NCI-H345 treated with DMSO at 0.1 percent for 48 hours (cell line): Measurements from ENCODE around the gene CYP26B1.

Experiments
- DNase-seq: peaks from one replicate; lab custom pipeline; 2025; ENCODE audit not compliant: unreplicated experiment; lab: John Stamatoyannopoulos, UW

The CYP26B1 gene, protein sequence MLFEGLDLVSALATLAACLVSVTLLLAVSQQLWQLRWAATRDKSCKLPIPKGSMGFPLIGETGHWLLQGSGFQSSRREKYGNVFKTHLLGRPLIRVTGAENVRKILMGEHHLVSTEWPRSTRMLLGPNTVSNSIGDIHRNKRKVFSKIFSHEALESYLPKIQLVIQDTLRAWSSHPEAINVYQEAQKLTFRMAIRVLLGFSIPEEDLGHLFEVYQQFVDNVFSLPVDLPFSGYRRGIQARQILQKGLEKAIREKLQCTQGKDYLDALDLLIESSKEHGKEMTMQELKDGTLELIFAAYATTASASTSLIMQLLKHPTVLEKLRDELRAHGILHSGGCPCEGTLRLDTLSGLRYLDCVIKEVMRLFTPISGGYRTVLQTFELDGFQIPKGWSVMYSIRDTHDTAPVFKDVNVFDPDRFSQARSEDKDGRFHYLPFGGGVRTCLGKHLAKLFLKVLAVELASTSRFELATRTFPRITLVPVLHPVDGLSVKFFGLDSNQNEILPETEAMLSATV

DNA sequence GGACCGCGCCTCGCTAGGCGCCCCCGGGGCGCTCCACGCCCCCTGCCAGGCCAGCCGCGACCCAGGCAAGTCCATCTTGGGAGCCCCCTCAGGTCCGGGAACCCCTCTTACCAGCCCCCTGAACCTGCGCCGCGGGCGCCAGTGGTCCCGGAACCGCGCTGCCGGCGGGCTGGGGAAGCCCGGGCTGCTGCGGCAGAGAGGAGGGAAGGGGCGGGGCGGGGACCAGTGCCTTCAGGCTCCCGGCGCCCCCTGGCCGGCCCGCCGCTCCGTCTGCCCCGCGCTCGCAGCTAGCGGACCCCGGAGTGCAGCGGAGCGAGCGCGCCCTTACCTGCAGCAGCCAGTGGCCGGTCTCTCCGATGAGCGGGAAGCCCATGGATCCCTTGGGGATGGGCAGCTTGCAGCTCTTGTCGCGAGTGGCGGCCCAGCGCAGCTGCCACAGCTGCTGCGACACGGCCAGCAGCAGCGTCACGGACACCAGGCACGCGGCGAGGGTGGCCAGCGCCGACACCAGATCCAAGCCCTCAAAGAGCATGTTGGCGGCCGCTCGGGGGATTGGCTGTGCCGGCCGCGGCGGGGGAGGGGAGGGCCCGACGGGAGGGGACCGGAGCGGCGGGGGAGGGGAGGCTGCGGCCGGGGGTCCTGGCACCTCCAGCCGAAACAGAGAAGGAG, at the start of gene CYP26B1:
TSS of gene CYP26B1 (minus strand) at position 560 of the 669 bp plus-strand sequence. CDS start at position 532, 28 bp downstream.
- DNase-seq, result no peak

DNA sequence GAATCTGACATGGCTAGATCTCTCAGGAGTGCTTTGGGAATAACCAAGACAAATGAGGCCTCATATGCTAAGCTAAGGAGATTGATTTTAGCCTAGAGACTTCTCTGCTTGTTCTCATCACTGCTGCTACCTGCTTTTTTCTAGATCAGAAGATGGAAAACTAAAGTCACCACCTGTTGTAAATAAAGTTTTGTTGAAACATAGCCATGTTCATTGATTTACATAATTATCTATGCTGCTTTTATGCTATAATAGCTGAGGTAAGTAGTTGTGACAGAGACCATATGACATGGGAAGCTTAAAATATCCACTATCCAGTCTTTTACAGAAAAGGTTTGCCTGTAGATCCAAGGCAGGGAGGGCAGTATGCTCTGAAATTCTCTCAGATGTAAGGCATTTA, 46.1 kb upstream of the CYP26B1 start:
- no peak for DNase-seq

DNA sequence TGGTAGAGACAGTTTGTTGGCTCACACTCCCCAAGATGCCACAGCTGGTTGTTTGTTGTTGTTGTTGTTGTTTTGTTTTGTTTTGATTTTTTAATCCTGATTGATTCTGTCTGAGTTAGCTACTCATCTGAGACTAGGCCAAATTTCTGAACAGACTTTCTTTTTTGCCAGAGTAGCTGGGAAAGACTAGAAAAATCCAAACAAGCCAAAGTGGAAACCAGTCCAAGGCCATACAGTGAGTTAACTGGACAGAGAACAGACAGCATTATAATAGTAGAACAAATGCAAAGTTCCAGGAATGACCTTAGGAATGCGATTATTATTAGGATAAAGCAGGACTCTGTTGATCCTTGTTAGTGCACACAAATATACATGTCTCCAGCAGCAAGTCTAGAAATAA, 43.8 kb upstream of the CYP26B1 start:
- DNase-seq, result no peak

DNA sequence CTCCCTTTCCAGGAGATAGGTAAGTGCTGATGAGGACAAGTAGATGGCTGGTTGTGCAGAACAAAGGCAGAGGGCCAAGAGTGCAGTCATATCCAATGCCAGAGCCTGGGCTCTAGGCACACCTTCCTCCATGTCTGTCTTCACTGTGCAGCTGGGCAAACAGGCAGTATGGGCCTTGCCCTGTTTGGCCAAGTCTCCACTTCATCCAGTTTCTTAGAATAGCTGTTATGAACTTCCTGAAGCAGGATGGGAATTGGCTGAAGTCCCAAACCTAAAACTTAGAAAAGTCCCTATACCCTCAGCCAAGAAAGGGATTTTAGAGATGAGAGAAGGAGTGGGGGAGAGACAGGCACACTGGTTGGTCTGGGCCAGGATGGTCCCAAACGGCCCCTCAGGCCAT, 37.5 kb upstream of the CYP26B1 start:
- no peak for DNase-seq

DNA sequence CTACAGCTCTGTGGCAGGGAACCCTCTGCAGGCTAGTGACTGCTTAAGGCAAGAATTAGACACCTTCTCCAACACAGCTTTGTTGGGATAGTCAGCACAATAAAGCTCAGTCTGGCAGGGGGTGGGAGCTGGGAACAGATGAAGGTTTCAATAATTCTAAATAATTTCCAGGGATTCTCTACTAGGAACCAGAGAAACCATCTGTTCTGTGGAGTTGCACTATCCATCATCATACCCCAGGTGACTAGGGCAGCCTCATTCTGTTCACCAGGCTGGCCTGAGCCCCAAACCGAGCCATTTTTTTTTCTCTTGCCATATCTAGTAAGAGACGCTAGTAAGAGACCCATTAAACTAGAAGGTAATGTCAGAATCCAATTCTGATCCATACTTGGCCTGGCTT, 35.8 kb upstream of the CYP26B1 start:
- no peak for DNase-seq

DNA sequence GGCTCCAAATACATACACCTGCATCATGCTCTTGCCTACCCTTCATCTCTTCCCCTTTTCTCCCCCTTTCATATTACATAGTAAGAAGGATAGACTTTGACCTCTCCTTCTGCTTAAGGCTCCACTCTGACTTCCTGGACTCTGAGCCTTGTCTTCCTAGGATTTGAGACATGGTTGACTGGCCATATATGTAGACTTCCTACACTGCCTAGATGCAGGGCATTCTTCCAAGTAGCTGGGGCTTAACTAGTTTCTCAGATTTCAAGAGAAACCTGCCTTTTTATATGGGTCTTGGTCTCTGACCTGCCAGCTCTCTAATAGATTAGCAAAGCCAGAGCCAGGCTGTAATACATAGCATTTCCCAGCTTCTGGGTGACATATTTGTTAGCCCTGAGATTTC, 35.4 kb upstream of the CYP26B1 start:
- DNase-seq, result no peak

DNA sequence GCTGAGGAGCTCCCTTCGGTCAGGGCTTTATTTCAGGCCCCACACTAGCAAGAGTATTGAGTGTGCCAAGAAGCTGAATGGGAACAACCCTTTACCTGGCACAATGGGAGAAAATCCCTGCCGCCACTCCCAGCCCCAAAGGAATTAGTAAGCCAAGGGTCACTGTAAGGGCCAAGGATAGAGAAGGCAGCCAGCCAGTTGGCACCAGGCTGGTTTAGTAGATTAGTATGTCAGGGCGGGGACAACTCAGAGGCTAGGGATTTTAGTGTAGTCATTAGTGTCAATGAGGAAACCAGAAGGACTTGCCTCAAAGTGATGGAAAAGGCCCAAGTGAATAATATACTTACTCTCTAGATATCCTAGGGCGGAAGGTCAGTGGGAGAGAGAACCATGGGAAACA, 34.9 kb upstream of the CYP26B1 start:
- no peak for DNase-seq

DNA sequence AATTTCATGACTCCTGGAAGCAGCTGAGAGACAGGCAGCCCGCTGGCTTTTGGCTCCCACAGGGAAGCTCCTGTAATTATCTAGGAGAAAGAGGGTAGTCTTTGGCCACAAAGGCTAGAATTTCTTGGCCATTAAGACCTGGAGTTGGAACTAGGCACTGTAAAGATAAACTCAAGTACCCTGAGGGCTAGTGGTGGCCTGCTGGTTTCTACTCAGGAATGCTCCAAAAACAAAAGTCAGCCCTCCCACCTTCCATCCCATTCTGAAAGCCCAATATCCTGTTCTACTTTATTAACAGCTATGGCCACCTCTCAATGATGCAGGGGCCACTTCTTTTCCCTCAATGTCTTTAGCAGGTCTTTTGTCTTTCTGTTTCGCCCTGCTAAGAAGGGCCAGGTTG, 34.0 kb upstream of the CYP26B1 start:
- no peak for DNase-seq

DNA sequence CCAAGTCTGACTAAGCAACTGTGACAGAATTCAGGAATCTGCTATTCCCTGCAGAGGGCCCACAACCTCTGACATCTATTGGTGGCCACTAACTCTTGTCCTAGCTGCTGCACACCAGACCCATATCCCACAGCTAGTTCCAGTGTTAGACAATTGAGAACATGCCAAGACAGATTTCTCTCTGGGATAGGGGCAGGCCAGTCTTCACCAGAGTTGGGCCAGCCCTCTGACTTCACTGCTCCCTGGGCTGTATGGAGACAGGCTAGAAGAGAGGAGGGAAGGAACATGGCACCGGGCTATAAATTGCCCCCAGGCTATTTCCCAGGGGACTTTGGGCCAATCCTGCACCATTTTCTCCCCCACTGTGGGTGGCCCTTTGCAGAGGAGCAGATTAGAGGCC, 32.7 kb upstream of the CYP26B1 start:
- DNase-seq, result no peak

DNA sequence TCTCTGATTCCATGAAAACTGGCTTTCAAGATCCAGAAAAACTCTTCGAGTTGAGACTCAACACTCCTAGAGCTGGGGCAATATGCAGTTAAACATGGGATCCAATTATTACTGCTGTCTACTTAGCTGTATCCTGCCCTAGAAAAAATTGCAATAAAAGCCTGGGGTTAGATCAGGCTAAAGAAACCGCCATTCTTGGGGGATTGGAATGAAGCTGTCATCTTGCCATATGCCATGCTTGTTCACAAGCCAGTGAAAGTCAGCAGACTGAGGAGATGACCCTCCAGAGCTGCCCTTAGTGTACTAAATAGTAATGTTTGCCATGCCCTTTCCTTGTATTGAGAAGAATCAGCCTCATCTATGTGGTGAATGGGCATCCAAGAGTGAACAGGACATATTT, 30.9 kb upstream of the CYP26B1 start:
- no peak for DNase-seq

DNA sequence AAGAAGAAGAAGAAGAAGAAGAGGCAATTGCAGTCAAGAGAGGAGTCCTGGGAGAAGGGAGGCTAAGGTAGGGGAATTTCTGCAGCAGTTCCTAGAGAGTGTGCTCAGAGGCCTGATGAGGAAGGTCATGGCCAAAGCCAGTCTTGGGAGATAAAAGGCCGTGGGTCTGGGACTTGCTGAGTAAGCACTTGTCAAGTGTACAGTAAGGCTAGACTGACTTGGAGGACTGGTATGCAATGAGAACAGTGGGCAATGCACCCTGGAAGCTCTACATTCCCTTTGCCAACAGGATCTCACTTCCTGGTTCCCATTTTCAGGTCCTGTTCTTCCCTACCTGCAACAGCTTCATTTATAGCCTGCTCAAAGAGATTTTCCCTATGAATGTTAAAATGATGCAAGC, 28.6 kb upstream of the CYP26B1 start:
- no peak for DNase-seq

DNA sequence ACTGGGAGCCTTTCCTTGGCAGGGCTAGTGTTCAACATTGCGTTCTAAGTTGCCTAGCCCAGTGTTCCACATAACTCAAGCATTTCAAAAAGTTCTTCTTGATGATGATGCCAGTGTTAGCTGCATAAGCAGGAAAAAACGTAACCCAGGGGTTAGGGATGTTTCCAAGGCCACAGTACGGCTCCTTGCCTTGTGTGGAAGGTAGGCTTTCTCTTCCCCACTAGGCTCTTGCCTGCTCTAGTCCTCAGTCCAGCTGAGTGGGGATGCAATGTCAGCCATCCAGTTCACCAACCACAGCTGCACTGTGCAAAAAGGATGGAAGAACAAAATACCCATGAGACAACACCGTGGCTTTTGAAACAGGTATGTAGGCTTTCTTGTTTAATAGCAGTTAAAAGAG, 28.0 kb upstream of the CYP26B1 start:
- DNase-seq, result no peak

DNA sequence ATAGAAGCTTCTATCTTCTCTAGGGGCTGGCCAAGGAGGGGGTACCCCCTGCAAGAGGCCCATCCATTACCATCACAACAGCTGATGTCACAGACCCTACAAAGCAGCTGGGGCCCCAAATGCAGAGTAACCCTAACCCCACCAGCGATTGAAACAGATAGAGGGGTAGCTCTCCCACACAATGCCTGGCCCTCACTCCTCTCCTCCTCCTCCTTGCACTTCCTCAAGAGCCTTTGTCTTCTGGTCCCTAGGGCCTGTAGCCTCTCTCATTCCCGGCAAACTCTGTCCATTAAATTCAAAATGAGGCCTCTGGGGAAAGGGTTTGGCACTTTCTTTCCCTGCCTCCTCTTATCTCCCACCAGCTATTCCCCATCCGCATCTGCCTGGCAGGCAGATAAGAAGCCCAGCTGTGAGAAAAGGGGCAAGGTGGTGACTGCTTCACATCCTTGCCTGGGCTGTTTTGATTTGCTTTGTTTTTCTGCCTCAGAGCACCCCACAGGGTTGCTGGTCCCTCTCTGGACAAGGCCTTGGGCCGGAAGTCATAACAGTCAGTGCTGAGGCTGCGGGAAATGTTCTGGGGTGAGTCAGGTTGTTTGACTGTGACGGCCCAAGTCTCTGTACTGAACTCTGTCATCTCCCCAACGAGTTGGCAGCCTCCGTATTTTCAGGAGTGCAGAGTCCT, 26.1 kb upstream of the CYP26B1 start:
- no peak for DNase-seq

DNA sequence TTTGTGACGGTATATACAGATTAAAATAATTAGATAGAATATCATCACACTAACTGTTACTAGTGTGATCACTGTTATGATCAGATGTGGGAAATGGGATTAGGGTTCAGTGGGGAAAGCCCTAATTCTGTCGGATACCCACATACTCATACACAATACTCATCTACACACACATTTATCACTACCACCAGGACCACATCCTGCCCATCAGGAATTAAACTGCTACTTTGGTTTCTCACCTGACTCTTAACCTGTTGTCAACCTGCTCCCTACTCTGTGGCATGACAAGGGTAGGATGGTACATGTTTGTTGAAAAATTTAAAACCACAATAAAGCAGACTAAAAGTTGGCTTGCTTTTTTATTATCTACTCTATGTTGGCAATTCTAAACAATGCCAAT, 24.8 kb upstream of the CYP26B1 start:
- DNase-seq, result no peak

DNA sequence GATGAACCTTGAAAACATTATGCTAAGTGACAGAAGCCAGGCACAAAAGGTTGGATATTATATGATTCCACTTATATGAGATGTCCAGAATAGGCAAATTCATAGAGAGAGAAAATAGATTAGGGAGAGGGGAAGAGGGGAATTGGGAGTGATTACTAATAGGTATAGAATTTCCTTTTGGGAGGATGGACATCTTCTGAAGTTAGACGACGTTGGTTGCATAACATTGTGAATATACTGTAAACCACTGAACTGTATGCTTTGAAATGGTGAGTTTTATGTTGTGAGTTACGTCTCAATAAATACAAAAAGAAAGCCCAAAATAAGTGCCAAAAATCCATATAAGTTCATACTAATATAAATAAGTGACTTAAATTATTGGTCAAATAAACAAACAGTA, 18.6 kb upstream of the CYP26B1 start:
- no peak for DNase-seq

DNA sequence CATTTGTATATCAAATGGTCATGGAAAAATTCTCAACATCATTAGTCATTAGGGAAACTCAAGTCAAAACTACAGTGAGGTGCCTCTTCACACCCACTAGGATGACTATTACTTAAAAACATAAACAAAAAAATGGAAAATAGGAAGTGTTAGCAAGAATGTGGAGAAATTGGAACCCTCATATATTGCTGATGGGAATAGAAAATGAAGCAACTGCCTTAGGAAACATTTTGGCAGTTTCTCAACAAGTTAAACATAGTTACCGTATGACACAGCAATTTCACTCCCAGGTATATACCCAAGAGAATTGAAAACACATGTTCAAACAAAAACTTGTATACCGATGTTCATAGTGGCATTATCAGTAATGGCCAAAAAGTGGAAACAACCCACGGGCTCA, 18.1 kb upstream of the CYP26B1 start:
- DNase-seq, result no peak

DNA sequence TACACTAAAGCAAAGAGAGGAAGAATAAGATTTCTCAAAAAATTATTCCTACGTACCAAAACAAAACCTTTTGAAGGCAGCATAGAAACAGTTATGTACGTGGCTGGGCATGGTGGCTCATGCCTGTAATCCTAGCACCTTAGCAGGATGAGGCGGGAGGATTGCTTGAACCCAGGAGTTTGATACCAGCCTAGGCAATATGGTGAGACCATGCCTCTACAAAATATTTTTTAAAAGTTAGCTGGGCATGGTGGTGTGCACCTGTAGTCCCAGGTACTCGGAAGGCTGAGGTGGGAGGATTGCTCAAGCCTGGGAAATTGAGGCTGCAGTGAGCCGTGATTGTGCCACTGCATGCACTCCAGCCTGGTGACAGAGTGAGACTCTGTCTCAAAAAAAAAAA, 14.9 kb upstream of the CYP26B1 start:
- DNase-seq, result no peak

DNA sequence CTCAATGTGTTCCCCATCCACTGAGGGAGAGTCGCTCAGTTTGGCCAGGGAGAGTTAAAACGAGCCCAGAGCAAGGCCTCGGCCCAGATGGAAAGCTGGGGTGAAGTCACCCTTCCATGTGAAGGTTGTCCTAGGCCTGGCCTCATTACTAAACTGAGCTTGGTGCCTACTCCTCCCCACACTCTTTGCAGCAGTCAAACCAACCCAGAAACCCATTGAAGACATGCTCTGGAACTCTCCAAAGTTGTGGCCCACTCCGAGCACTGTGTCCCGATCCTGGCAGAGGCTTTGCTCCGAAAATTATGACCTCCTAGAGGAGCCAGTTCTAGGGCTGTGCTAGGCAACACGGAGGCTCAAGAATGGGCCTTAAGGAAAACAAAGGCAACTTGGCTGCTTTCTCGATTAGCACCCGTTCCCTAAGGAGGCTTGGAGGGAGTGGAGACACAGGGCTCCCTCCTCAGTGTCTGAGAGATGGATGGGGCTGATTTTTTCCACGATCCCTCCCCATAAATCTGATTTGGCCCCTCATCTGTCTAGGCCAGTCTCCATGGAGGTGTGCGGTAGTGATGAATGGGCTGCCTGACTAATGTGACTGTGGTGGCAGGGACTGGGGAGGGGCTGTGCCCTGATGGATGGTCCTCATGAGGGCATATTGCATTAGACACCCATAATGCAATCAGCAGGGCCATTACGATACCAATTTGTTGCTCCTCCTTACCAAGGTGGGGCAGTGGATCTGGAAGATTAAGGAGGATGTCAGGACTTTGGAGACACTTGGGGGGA, 11.7 kb upstream of the CYP26B1 start:
- DNase-seq, result no peak

DNA sequence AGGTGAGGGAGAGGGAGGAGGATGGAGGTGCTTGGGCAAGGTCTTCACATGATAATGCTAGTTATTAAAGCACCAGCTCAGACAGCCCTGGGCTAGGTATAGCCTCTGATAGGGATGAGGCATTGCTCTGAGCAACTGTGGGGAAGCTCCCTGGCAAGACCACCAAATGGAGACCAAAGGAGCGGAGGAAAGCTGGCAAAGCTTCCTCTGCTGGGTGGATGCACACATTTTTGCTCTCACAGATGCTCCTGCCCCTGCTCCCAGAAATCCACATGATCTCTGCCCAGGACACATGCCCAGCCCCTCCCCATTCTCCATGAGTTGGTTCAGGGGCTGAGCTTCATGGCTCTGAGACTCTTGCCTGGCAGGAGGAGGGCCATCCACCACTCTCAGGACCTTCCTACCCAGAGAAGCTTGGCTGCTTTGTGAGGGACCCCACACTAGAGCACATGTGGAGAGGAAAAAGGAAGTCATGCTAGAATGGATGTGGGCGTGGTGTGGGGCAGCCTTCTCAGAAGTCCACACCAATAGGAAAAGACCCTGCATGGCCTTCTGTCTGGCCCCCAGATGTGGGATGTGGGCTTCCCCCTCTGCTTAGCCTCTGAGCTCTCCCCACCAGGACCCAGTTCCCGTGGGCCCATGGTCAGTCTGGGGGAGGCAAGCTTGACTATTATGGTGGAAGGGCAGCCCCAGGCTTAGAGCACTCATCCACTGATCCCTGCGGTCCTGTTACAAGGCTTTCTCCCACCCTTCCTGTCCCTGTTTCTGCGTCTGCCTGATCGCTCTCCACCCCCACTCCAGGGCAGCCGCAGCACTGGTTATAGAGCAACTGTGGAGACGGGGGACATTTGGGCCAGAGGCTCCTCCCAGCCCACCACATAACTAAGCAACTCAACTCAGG, 10.5 kb upstream of the CYP26B1 start:
- no peak for DNase-seq

DNA sequence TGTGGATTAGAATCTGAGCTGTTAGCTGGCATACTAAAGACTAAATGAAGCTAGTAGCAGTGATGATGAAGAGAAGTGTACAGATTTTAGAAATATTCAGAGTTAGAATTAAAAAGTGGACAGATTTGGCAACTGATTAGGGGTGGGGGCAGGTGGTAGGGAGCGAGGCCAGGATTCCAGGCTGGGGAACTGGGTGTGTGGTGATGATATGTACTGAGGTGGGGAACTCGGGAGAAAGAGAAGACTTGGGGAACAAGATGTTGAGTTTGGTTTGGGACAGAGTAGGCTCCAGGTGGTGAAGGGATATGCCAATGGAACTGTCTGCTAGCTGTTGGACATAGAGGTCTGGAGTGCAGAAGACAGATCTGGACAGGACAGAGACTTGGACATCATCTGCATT, 9.2 kb upstream of the CYP26B1 start:
- no peak for DNase-seq
